ENCODE results near the gene DOK5. TPM values are rescaled to one million over a fixed set of nuclear protein-coding genes. Genes with fewer than 3 reads are reported as not detected.
A peak's percentile ranks its signal among the peaks of the same experiment; 100 is the strongest.

Gene DOK5
- total RNA-seq, 1 donor: 14.1 TPM

GRCh38 chr20:54559890-54560289, 84.5 kb downstream of the DOK5 start:
- no peaks in the 10 kb centered on the region for H3K36me3 ChIP-seq (ENCODE audit: insufficient read depth, low read length)
- no peak for DNase-seq (ENCODE audit: insufficient read length, low spot score, missing footprints)
- no peak overlapping the region for H3K4me2 ChIP-seq (ENCODE audit: insufficient read depth, low read length)
- no peak overlapping the region for H3K4me3 ChIP-seq (ENCODE audit: insufficient read depth, low read length)
- no peaks in the 10 kb centered on the region for H4K20me1 ChIP-seq (ENCODE audit: insufficient read depth, low read length)
- no peak overlapping the region for H3K27ac ChIP-seq (ENCODE audit: low read depth, low read length)
- no peak for TF ChIP-seq CTCF (IDR thresholded peaks at IDR 0.05; ENCODE audit: extremely low read depth, low read depth, low read length)
- H3K27me3 ChIP-seq (ENCODE audit: insufficient read depth, low read length): no peaks in the 10 kb centered on the region
- no peak overlapping the region for H2AFZ ChIP-seq (ENCODE audit: low read length)
- H3K9me3 ChIP-seq (ENCODE audit: low read depth, low read length): no peaks in the 10 kb centered on the region
- H3K4me1 ChIP-seq (ENCODE audit: insufficient read depth, low read length): peaks cover 15% of the 10 kb centered on the region
- no peaks in the 10 kb centered on the region for H3K79me2 ChIP-seq (ENCODE audit: insufficient read depth, low read length)

- Histone ChIP-seq H4K20me1 (ENCODE audit: insufficient read depth, low read length) (no peaks in the 10 kb centered on the region), H3K27ac (ENCODE audit: low read depth, low read length) (no peak overlapping the region), H3K4me1 (ENCODE audit: insufficient read depth, low read length) (peaks cover 15% of the 10 kb centered on the region), H2AFZ (ENCODE audit: low read length) (no peak overlapping the region), H3K4me2 (ENCODE audit: insufficient read depth, low read length) (no peak overlapping the region), H3K79me2 (ENCODE audit: insufficient read depth, low read length) (no peaks in the 10 kb centered on the region), H3K27me3 (ENCODE audit: insufficient read depth, low read length) (no peaks in the 10 kb centered on the region), H3K9me3 (ENCODE audit: low read depth, low read length) (no peaks in the 10 kb centered on the region), H3K4me3 (ENCODE audit: insufficient read depth, low read length) (no peak overlapping the region), H3K36me3 (ENCODE audit: insufficient read depth, low read length) (no peaks in the 10 kb centered on the region)
- no peak for TF ChIP-seq CTCF (IDR thresholded peaks at IDR 0.05; ENCODE audit: extremely low read depth, low read depth, low read length)
- DNase-seq (ENCODE audit: insufficient read length, low spot score, missing footprints): peak; percentile 43
Measured at GRCh38 chr20:54560357-54560756, 85.0 kb downstream of the DOK5 start.

- Histone ChIP-seq H2AFZ (ENCODE audit: low read length) (no peak overlapping the region), H3K79me2 (ENCODE audit: insufficient read depth, low read length) (no peaks in the 10 kb centered on the region), H3K4me1 (ENCODE audit: insufficient read depth, low read length) (peaks cover 4% of the 10 kb centered on the region), H3K27ac (ENCODE audit: low read depth, low read length) (no peak overlapping the region), H4K20me1 (ENCODE audit: insufficient read depth, low read length) (no peaks in the 10 kb centered on the region), H3K27me3 (ENCODE audit: insufficient read depth, low read length) (no peaks in the 10 kb centered on the region), H3K4me3 (ENCODE audit: insufficient read depth, low read length) (no peak overlapping the region), H3K36me3 (ENCODE audit: insufficient read depth, low read length) (no peaks in the 10 kb centered on the region), H3K9me3 (ENCODE audit: low read depth, low read length) (no peaks in the 10 kb centered on the region), H3K4me2 (ENCODE audit: insufficient read depth, low read length) (no peak overlapping the region)
- DNase-seq (ENCODE audit: insufficient read length, low spot score, missing footprints): no peak
- TF ChIP-seq CTCF (IDR thresholded peaks at IDR 0.05; ENCODE audit: extremely low read depth, low read depth, low read length): no peak
Measured at GRCh38 chr20:54565255-54565654, 89.9 kb downstream of the DOK5 start.

- no peaks in the 10 kb centered on the region for H3K79me2 ChIP-seq (ENCODE audit: insufficient read depth, low read length)
- H3K9me3 ChIP-seq (ENCODE audit: low read depth, low read length): no peaks in the 10 kb centered on the region
- H3K4me2 ChIP-seq (ENCODE audit: insufficient read depth, low read length): no peak overlapping the region
- no peak for TF ChIP-seq CTCF (IDR thresholded peaks at IDR 0.05; ENCODE audit: extremely low read depth, low read depth, low read length)
- DNase-seq (ENCODE audit: insufficient read length, low spot score, missing footprints): peak; percentile 76
- no peaks in the 10 kb centered on the region for H3K27me3 ChIP-seq (ENCODE audit: insufficient read depth, low read length)
- H3K4me1 ChIP-seq (ENCODE audit: insufficient read depth, low read length): peaks cover 4% of the 10 kb centered on the region
- H3K27ac ChIP-seq (ENCODE audit: low read depth, low read length): peak overlapping the region; percentile 4
- H3K4me3 ChIP-seq (ENCODE audit: insufficient read depth, low read length): no peak overlapping the region
- no peaks in the 10 kb centered on the region for H4K20me1 ChIP-seq (ENCODE audit: insufficient read depth, low read length)
- no peaks in the 10 kb centered on the region for H3K36me3 ChIP-seq (ENCODE audit: insufficient read depth, low read length)
- H2AFZ ChIP-seq (ENCODE audit: low read length): no peak overlapping the region
Measured at GRCh38 chr20:54566031-54566688, 90.8 kb downstream of the DOK5 start.

Measured in osteoblast (primary cell).